Measurements from ENCODE around the gene LDAH. TPM values are rescaled to one million over a fixed set of nuclear protein-coding genes. Genes with fewer than 3 reads are reported as not detected.

Gene LDAH
- total RNA-seq, 1 experiment from 2014 or later = 15.2 TPM

DNA sequence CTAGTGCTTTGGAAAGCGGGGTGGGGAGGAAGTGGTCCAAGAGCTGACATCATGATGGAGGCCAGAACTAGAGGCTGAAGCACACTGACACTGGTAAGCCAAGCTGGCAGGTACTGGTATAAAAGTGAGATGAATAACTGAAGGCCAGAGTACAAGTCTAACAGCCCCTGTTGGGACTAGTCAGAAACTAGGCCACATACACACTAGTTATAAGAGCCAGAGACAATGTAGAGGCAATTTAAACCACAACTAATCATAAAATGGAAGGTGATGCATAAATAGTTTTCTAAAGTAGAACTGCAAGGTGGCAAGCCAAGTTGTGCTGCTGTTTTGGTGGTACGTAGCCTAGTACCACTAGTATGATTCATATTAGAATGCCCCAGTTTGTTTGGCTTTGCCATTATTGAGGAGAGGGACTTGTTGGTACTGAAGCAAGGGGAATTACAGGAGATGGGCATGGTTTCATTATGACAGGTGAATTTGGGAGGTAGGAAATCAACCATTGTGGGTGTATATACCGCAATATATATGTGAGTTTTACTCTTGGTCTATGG lies 98.3 kb downstream of the LDAH start:
- no peak for DNase-seq
- no peaks in the 10 kb centered on the region; a peak in 1 of 7 replicates for H3K36me3 Mint-ChIP-seq (ENCODE audit: insufficient read depth in 1 of 3, low read depth in 3 of 3)
- Histone ChIP-seq H3K79me1 (ENCODE audit: insufficient read depth, low read depth, low read length, poor library complexity, severe bottlenecking) (peaks cover 3% of the 10 kb centered on the region), H2BK120ac (ENCODE audit: low read depth, low read length, poor library complexity, severe bottlenecking) (no peak overlapping the region), H2BK20ac (ENCODE audit: low read depth, low read length, poor library complexity, severe bottlenecking) (no peak overlapping the region), H3K4me1 (ENCODE audit: insufficient read depth, low read length) (no peaks in the 10 kb centered on the region), H3K14ac (ENCODE audit: insufficient read depth, low read length) (no peak overlapping the region), H4K91ac (ENCODE audit: insufficient read length, low read depth, low read length) (no peak overlapping the region), H2AFZ (ENCODE audit: low read length) (no peak overlapping the region), H3K18ac (ENCODE audit: insufficient read length, low read depth, low read length) (no peak overlapping the region), H4K8ac (replicated peaks; ENCODE audit: insufficient read length, low read depth, low read length) (no peak overlapping the region), H3K27me3 (ENCODE audit: insufficient read depth, low read length) (no peaks in the 10 kb centered on the region), H2BK12ac (ENCODE audit: insufficient read length, low read depth, low read length) (no peak overlapping the region), H4K5ac (ENCODE audit: insufficient read length, low read depth, low read length) (no peak overlapping the region), H3K56ac (ENCODE audit: insufficient read length, low read depth, low read length) (no peak overlapping the region), H3K27ac (ENCODE audit: insufficient read length, low read depth, low read length) (no peak overlapping the region), H3K79me2 (ENCODE audit: insufficient read depth, low read length) (no peaks in the 10 kb centered on the region), H2AK5ac (ENCODE audit: insufficient read length, low read length) (no peak overlapping the region), H3K4ac (ENCODE audit: low read depth, low read length) (no peak overlapping the region), H3K23ac (ENCODE audit: insufficient read length, low read depth, low read length) (no peak overlapping the region), H3K9ac (ENCODE audit: extremely low read depth, insufficient read length, low read length) (no peak overlapping the region), H4K20me1 (ENCODE audit: control insufficient read depth, insufficient read depth, insufficient read length) (no peaks in the 10 kb centered on the region), H2BK5ac (ENCODE audit: insufficient read length, low read length) (no peak overlapping the region), H2BK15ac (ENCODE audit: low read depth, low read length) (no peak overlapping the region), H3T11ph (ENCODE audit: low read length) (no peak overlapping the region), H3K4me2 (ENCODE audit: insufficient read depth, insufficient read length, low read length) (no peak overlapping the region), H3K23me2 (ENCODE audit: insufficient read length, low read depth, low read length, poor library complexity, severe bottlenecking) (no peaks in the 10 kb centered on the region), H3K9me3 (ENCODE audit: control insufficient read depth, low read depth, low read length) (no peaks in the 10 kb centered on the region)
- no peak overlapping the region for H3K4me3 Mint-ChIP-seq
- no CpG with 5 or more reads among the region's 3 CpGs for WGBS (ENCODE audit: extremely low coverage, insufficient read length, low lambda C conversion rate)
- peaks cover 0 to 4% of the 10 kb centered on the region in 2 experiments; a peak in 2 of 4 replicates for H3K4me1 Mint-ChIP-seq
- TF ChIP-seq, protein P1, sequence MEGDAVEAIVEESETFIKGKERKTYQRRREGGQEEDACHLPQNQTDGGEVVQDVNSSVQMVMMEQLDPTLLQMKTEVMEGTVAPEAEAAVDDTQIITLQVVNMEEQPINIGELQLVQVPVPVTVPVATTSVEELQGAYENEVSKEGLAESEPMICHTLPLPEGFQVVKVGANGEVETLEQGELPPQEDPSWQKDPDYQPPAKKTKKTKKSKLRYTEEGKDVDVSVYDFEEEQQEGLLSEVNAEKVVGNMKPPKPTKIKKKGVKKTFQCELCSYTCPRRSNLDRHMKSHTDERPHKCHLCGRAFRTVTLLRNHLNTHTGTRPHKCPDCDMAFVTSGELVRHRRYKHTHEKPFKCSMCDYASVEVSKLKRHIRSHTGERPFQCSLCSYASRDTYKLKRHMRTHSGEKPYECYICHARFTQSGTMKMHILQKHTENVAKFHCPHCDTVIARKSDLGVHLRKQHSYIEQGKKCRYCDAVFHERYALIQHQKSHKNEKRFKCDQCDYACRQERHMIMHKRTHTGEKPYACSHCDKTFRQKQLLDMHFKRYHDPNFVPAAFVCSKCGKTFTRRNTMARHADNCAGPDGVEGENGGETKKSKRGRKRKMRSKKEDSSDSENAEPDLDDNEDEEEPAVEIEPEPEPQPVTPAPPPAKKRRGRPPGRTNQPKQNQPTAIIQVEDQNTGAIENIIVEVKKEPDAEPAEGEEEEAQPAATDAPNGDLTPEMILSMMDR (conservative IDR thresholded peaks at IDR 0.05) = no peak
- H3K27me3 Mint-ChIP-seq (ENCODE audit: low read depth) = no peaks in the 10 kb centered on the region
- no peaks in the 10 kb centered on the region for H3K9me3 Mint-ChIP-seq
- H3K27ac Mint-ChIP-seq = no peak overlapping the region
